Stimulated activated CD8-positive, alpha-beta memory T cell treated with anti-CD3 and anti-CD28 coated beads, Interleukin-12 subunit alpha, Interleukin-12 subunit beta, amount 100 ng/mL, for 24 hours (primary cell): ENCODE data around the gene RNU6-7.

Experiments
- DNase-seq: peaks from one replicate; pipeline ENCODE4 v3.0.0-alpha.2; 2020; ENCODE audit errors: extremely low read depth

Gene RNU6-7

GRCh38 chr14:32205554-32205953 lies 3.7 kb downstream of the RNU6-7 start:
- DNase-seq, result no peak

DNA sequence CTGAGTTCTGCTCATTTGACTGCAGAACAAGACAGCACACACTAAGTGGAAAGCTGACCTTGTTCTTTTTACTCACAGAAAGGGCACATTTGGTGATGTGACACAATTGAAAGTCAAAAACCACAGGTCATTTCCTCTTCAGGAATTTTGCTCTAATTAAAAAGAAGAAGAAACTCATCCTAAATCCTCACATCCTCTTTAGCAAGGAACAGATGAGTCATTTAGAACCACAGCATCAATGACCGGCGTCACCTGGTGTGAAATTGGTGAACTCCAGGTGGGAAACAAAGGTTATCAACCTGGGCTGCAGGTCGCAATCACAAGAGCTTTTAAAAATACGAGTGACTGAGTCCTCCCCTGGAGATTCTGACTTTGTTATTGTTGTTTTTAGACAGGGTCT lies 4.1 kb downstream of the RNU6-7 start:
- DNase-seq, result no peak

DNA sequence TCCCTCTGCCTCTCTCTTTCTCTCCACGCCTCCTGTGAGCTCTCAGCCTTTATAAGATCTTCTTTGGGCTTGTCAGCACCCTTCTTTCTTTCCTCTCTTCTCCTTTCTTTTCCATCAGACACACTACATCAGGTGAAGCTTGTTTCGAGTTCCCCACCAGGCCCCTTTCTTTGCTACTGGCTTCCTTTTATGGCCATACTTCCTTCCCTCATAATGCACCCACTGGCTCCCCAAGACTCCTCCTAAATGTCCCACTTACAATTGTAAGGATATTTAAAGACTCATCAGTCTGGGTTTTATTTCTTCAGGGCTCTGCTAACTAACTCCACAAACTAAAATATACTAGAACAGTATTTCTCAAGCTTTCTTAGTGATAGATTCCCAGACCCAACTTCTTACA lies 4.7 kb downstream of the RNU6-7 start:
- no peak for DNase-seq

DNA sequence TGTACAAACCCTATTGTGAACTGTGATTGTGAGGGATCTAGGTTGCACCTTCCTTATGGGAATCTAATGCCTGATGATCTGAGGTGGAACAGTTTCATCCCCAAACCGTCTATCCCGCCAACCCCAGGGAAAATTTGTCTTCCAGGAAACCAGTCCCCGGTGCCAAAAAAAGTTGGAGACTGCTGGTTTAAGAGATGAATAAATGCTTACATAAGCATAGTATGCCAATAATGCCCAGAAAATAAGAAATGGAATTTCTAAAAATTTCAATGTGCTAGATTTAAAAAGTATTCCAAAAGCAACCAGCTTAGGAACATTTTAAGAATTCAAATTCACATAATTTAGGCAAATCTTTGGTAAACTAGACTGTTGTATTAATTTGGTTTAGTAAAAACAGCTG lies 6.6 kb downstream of the RNU6-7 start:
- no peak for DNase-seq

- no peak for DNase-seq
Measured at GRCh38 chr14:32209471-32209870, 7.6 kb downstream of the RNU6-7 start.

DNA sequence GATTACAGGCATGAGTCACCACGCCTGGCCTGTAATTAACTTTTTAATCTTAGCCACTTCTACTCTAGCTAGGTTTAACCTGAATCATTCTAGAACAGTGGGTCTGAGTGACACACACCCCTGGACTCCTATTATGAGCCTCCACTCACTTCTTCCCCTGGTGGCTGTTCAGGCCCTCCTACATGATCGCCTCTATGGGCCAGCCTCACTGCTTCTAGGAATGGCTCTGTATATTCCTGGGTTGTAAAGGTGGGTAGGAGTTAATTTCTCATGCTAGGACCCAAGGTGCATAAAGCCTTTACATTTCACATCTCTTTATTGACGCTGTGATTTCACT lies 9.2 kb downstream of the RNU6-7 start:
- DNase-seq, result no peak

GRCh38 chr14:32212833-32213232 lies 11.0 kb downstream of the RNU6-7 start:
- no peak for DNase-seq

DNA sequence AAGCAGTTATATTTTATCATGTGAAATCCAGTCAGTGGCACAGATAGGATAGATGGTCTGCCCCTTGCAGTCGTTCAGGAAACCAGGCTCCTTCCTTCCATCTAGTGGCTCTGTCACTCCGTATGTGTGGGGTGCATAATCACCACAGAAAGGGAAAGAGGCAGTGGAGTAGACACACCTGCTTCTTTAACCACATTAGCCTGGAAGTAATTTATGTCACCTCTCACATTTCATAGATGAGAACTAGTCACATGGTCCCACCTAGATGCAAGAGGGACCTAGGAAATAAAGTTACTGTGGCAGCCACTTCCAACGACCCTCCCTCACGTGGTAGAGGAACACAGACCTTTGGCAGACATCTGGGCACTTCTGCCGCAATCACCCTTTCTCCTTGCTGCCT lies 15.5 kb downstream of the RNU6-7 start:
- DNase-seq, result no peak

DNA sequence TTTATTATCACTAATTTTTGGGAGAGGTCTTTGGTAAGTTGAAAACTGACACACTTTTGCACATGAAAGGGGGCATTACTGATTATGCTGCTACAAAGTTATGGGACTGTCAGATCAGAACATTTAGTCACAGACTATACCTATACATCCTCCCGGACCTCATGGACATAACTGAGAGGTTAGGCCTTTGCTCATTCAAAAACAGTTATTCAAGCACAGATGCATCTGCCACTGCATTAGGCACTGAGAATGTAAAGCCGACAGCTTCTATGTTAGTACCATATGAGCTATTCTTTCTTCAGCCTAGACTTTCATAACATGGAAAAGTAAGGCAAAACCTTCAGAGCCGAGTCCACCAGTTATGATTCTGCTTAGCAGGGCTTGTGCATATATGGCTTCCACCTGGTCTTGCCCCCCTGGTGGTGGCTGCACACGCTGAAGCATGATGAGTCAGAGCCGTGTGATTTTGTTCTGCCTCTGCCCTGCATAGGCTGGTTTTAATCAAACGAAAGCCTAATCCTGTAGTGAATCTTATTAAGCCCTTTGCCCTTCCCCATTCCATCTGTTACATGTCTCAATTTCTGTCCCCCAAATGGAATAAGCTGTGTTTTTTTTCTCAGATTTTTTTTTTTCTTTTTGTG lies 23.0 kb downstream of the RNU6-7 start:
- DNase-seq, result no peak

DNA sequence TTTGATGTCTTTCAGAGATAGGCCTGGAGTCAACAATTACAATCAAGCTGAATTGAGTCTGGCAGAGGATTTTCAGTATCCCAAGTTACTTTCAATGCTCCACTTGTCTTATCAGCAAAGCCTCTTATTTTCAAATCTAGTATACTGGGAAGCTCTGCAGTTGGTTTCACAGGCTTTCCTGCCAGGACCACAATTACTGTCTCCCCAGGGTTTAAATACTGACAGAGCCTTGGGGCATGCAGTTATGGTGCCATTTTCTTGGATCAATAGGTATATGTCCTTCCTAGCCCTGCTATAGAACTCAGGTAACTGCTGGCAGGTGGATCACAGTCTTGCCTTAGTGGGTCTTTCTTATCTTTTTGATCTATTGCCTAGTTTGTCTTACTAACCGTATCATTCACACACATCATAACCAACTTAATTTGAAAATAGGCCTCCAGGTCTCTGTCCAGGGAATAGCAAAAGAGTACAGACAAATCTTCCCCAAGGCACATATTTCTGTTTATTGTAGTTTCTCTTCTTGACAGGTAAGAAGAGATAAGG lies 23.6 kb downstream of the RNU6-7 start:
- DNase-seq, result no peak

GRCh38 chr14:32226056-32226455 lies 24.2 kb downstream of the RNU6-7 start:
- no peak for DNase-seq

- DNase-seq, result no peak
Measured at GRCh38 chr14:32230181-32230580, 28.3 kb downstream of the RNU6-7 start.

DNA sequence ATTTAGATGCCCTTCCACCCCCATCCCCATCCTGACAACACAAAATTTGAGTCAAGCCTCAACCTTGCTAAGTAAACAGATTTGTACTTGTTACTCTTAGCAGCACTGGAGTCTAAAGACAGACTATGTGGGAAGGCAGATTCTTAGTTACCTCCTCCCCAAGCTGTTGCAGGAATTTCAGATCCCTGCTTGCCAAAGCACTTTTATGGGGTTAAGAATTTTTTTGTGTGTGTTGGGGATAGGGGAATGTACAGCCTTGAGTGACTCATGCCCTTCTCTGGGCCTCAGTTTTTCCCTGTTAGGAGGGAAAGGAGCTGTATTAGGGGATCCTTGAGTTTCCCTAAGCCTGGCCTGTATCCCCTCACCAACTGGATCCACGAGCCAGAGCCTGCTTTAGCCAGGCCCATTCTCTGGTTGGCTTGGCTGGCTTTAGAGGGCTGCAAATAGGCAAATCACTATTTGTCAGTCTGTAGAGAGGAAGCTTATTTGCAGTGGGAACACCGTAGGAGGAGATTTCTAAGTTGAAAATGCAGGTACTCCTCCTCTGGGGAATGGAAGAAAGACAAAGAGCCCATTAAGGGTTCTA lies 28.9 kb downstream of the RNU6-7 start:
- no peak for DNase-seq

GRCh38 chr14:32232481-32232880 lies 30.6 kb downstream of the RNU6-7 start:
- no peak for DNase-seq

DNA sequence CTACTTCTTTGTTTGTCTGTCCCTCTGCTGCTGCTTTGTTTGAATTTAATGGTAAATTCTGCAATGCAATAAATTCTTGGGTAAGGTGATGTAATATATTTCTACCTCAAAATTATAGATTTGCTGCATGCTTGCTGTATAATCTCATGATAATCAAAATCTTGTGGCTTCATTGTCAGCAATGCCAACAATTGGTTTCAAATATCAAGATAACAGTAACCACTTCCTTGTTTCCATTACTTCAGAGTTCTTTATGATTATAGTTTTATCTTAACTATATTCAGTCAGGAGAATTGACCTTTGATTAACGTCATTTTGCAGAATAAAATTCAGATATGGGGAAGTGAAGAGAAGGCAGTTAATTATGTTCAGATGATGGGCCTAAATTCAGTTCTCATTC lies 31.4 kb downstream of the RNU6-7 start:
- no peak for DNase-seq

GRCh38 chr14:32244404-32244803 lies 42.6 kb downstream of the RNU6-7 start:
- DNase-seq, result no peak

- DNase-seq, result no peak
Measured at GRCh38 chr14:32246751-32247150, 44.9 kb downstream of the RNU6-7 start.

DNA sequence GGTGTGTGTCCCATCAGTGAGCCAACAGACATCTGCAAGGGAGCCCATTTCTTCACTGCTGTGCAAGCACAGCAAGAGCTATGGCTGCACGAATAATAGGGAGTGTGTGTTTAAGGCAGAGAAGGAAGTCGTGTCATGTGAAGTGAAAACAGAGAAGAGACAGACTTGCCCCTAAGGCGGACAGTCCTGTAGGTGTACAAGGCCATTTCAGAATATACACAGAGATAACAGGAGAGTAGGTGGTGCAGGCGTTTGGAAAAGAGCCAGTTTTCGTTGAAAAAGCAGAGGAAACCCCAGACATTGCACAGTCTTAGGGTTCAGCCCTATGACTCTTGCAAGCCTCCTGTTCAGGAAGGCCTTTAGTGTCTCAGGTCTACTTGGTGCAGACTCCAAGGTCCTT lies 47.5 kb downstream of the RNU6-7 start:
- DNase-seq, result no peak

DNA sequence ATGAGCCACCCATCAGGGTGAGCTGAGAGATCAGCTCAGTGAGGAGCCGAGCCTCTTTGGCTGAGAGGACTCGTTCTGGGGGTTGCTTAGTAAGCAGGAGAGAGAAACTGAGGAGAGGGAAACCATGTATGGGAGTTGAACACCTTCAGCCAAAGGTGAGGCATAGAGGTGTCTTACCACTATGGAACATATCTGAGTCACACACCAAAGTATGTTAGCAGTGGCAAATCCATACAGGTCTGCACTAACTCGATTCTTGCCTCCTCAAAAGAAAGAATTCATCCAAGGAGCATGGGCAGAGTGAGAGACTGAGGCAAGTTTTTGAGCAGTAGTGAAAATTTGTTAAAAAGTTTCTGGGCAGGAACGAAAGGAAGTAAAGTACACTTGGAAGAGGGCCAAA lies 47.9 kb downstream of the RNU6-7 start:
- no peak for DNase-seq

DNA sequence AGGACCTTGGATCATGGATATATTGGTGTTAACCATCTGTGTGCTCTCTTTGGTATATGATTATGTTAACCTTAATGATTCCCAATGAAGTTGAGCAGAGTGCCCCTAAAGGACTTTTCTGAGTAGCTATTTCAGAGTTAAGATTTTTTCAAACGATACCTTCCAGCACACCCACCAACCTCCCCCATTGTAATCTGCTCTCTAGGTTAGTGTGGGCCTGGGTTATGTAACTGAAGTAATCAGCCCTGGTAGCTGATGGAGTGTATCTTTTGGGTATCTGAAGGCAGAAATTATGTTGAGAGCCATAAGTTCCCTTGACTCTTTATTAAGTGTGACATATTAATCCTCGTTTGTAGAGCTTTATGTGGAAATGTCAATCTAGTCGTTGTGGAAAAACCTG lies 48.8 kb downstream of the RNU6-7 start:
- no peak for DNase-seq

- DNase-seq, result no peak
Measured at GRCh38 chr14:32251530-32251929, 49.7 kb downstream of the RNU6-7 start.
